ENCODE data around the gene TSPEAR.

TSPEAR gene

DNA sequence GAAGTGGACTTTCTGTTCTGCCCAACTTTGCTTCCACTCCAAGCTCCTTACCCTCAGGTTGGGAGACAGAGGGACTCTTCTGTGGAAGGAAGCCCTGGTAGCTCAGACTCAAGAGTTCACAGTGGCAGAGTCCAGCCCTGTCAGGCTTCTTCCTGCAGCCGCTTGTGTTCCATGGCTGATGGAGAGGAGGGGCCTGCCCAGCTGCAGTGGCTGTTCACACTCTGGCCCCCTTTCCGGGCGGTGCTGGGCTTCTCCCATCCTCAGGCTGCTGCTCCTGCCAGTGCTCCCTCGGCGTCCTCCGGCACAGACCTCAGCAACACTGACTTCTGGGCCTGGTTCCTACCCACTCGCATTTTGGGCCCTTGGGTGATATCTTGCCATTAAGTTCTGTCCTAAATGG lies 175.4 kb downstream of the TSPEAR start:
- DNase-seq = no peak

DNA sequence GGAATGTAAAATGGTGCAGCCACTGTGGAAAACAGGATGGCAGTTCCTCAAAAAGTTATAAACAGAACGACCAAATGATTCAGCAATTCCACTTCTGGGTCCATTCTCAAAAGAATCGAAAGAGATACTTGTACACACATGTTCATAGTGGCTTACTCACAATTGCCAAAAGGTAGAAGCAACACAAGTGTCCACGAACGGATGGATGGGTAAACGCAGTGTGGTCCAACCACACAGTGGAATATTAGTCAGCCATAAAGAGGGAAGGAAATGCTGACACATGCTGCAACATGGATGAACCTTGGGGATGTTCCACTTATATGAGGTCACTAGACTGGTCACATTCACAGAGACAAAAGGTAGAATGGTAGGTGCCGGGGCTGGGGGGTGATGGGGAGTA lies 176.7 kb downstream of the TSPEAR start:
- DNase-seq = no peak

- DNase-seq = no peak
Measured at GRCh38 chr21:44533891-44534627, 177.3 kb downstream of the TSPEAR start.

GRCh38 chr21:44533121-44533890 lies 178.1 kb downstream of the TSPEAR start:
- no peak for DNase-seq

- DNase-seq = no peak
Measured at GRCh38 chr21:44532712-44533111, 178.7 kb downstream of the TSPEAR start.

GRCh38 chr21:44531606-44532564 lies 179.5 kb downstream of the TSPEAR start:
- DNase-seq = no peak

DNA sequence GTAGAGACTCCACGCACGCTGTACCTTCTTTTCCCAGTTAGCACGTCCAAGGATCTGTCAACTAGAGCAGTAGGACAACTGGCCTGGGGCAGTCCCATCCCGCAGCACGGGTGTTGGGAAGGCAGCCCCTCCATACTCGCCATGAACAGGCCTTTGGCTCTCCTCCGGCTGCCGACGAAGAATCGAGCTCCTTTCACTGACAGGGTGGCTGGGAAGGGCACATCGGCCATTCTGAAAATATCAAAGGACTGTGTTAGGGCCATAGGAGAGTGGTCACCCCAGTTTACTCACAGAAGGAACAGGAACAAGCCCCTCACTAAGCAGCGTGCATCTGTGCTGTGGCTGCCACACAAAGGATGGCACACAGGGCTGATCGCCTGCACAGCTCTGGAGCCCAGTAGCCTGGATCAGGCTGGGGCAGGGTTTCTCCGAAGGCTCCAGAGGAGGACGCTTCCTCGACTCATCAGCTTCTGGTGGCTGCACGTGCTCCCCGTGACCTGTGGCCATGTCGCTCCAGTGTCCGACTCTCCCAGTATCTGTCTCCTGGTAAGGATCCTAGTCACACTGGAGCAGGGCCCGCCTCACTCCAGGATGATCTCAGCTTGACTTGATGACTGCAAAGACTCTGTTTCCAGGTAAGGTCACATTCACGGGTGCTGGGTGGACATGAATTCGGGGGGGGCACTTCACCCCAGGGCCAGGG lies 180.3 kb downstream of the TSPEAR start:
- no peak for DNase-seq

DNA sequence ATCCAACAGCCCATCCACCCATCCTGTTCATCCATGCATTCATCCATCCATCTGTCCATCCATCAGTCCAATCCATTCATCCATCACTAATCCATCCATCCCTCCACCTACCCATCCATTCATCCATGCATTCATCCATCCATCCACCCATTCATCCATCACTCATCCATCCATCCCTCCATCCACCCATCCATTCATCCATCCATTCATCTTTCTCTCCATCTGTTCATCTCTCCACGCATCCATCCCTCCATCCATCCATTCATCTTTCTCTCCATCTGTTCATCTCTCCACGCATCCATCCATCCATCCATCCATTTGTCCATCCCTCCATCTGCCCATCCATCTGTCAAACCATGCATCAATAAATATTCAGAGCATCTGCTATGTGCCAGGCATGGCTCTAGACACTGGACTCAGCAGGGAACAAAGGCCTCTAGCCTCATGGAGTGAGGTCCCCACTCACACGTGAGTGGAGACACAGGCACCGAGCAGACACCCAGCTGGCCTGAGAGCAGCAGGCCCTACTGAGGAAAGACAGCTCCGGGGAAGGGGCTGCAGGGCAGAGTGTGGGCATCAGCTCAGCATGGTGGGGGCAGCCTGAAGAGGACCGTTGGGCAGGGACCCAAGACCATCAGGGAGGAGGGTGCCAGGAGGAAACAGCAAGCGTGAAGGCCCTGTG lies 181.0 kb downstream of the TSPEAR start:
- no peak for DNase-seq

- no peak for DNase-seq
Measured at GRCh38 chr21:44529503-44530125, 181.8 kb downstream of the TSPEAR start.

DNA sequence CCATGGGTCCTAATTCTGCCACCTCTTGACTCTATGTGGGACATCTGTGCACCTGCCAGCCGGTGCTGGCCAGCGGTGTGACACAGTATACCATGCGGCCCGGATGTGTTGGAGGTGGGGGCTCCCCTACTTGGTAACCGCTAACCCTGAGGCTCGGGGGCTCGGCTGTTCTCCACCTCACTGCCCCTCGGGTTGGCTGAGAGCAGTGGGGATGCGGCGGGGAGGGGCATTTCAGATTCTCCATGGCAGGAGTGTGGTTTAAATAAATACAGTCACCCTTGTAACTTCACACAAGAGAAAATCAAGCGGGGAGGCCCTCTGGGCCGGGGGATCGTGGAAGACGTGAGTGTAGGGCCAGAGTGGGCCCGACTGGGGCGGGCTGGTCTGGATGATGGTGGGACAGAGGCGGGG lies 182.4 kb downstream of the TSPEAR start:
- no peak for DNase-seq

DNA sequence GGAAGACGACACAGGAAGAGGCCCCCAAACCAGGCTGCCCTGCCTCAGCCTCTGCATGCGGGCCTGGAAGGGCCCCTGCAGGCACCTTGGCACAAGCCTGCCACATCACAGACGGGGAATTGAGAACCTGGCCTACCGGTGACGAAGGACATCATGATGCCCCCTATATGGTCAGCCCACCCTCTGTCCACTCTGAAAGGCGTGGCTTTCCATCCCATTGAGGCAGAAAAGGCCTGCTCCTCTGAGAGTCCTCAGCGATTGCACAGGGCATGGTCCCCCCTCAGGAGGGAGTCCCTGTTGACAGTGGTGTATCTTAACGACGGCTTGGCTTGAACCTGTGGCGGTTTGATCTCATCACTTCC lies 182.8 kb downstream of the TSPEAR start:
- DNase-seq = no peak

GRCh38 chr21:44527983-44528633 lies 183.3 kb downstream of the TSPEAR start:
- no peak for DNase-seq

GRCh38 chr21:44527156-44527982 lies 184.0 kb downstream of the TSPEAR start:
- DNase-seq = no peak

DNA sequence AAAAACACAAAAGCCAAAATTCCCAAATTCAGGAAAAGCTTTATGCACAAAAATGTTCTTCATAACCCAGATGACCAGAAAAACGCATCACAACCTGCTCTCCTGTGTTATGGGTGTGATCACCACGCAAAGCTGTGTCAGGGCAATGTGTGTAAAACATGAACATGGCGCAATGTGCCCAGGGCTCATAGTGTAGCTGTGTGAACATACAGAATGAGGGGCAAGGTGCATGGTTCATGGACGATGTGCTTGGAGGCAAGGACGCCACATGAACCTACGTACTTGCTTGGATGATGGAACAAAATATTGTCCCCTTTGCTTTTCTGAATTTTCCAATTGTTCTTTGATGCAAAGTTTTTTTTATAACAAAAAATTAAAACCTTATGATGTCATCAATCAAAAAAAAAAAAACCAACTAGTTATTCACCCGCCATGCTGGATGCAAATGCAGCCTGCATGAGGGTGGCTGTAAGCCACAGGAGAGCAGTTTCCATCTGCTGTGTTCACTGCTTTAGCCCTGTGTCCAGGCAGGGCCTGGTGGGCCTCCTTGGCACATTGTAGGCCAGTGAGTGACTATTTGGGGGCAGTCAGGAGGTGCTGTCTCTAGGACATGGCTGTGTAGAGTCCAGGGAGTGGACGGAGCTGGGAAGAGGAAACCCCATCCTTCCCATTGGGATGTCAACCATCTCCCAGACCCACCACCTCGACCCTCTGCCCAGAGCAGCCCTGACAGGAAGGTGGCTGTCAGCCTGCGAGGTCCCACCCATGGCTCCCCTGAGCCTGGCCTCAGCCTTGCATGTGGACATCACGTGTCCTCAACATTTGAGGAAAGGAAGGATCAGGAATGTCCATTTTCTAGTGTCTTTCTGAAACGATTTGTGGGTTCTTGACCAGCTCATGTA lies 185.0 kb downstream of the TSPEAR start:
- DNase-seq = no peak

- no peak for DNase-seq
Measured at GRCh38 chr21:44525391-44526095, 185.8 kb downstream of the TSPEAR start.

- no peak for DNase-seq
Measured at GRCh38 chr21:44524414-44525371, 186.7 kb downstream of the TSPEAR start.

Data from suppressor macrophage treated with lipopolysaccharide for 4 hours (primary cell).